T-helper 2 cell (primary cell): Measurements from ENCODE around the gene GFPT2.

Source experiments
- DNase-seq, 5 experiments: peaks; one replicate each; pipeline versions ENCODE4 v3.0.0 to v3.0.0-alpha.2; 2012 to 2022

The GFPT2 gene

DNA sequence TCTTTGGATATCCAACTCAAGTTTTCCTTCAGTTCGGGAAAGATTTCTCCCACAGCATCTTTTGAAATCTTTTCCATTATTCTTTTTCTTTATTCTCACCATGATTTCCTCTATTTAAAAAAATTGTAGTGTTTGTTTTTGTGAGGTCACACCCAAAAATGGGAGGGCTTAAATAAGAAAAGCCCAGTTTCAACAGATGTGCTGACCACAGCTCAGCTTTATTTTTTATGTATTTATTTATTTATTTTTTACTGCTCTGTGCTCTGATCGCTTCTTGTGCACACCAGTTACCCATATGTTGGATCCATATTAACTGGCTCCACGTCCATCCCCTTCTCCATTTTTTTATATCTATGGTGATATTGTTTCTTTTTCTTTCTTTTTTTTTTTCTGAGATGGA lies 20.3 kb downstream of the GFPT2 start:
- DNase-seq: no peak

DNA sequence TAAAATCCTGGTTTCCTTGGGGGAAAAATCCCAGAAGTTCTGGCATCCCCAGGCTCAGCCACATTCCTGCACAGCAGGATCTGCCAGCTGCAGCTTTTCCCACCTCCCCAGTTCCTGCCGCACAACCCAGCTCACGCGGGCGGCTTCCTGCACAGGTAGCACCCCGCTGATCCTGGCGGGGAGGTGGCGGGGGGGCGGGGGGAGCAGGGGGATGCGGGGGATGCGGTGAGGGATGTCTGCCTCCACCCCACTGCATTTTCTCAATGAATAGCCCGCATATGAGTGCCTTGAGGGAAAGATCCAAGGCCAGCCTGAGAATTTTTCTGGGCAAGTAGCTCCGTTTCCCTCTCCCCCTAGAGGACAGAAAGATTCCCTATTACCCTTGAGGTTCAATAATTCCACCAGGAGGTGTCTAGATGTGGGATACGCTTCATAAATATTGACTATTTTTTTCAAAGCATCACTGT lies 21.1 kb downstream of the GFPT2 start:
- DNase-seq: no peak

DNA sequence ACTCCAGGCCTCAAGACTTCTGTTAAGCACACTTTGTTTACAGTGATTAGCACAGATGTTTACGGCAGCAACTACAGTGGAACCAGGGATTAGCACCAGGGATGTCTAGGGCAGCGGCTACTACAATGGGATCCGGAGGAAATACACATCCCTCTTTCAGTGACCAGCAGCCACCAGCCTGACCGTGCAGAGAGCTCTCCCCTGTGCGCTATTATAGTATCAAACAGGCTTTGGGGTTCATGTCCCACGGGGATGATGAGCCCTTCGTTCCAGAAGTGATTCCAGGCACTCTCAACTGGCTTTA lies 21.5 kb downstream of the GFPT2 start:
- no peak for DNase-seq

DNA sequence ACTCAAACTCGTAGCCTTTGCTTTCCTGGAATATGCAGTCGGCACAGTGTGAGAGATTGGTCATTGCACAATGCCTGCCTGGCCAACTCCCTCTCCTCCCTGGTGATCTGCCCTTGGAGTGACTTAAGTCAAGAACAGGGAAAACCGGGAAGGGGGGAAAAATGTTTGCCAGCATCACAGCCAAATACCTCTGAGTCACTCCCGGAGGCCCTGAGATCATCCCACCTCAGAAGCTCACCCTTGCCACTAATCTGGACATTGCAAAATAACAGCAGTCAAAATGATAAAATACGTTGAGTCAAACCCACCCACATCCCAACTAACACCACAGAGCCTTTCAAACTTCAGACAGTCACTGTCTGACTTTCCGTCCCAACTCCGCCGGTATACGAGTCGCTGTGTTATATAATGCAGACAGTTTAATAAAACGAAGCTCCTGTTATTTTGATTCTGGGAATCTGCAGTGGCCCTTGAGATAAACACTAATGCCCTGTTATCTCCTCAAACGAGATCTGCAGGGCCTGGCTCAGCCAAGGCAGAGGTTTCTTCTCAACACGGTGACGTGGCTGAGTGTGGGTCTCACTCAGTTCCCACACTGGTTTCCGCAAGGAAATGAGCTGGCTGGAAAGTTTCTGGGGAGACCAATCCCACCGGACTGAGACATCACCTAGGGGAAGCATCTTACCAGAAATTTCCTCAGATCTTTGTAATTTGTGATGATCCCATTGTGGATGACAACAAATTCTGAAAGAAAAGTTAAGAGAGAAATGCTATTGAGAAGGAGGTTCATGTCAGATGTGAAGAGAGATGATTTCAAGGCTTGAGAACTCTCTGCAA lies 22.1 kb downstream of the GFPT2 start:
- DNase-seq: no peak

DNA sequence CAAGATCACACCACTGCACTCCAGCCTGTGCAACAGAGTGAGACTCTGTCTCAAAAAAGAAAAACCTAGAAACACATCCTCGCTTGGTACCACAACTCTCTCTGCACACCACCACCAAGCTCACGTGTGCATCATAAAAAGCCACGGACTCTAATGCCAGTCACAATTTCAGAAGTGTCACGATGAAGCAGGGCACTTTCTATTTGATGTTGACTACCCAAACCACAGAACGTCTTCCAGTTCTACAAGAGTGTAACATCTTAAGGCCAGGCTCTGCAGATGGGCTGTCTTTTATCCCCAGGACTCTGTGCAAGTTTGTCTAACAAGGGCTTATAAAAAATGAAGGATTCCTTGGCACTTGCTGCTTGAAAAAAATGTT lies 22.9 kb downstream of the GFPT2 start:
- DNase-seq: peak in 1 of 5 experiments; percentile 45

DNA sequence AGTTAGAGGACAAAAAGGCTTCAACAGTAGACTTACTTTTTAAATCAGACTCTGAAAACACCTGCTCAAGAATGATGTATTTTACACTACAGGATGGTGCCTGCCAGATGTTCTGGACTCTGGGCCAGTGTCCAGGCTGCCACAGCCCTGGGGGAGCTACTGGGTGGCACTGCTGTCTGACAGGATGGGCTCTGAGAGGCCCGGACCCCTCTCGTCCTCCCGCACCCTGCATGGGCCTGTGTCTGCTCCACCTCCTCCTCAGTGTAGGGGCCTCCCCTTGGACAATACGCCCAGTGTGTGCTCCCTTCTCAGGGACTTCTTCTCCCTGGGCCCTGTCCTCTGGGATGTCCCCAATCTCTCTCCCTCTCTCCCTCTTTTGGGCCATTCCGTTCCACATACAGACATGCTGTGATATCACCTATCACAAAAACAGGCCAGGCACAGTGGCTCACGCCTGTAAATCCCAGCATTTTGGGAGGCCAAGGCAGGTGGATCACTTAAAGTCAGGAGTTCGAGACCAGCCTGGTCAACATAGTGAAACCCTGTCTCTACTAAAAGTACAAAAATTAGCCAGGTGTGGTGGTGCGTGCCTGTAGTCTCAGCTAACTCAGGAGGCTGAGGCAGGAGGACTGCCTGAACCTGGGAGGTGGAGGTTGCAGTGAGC lies 23.4 kb downstream of the GFPT2 start:
- DNase-seq: no peak

DNA sequence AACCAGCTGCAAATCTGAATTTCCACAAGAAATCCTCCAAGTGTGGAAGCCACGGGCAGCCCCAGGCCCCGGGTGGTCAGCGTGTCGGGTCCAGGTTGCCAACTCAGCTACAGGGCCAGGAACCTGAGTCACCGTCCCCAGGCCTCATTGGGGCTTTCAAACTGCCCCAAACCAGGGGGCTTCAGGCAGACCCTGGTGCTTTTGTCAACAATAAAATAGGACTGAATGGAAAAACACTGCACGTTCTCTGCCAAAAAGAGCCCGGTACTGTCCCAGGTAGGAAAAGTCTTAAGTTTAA lies 24.0 kb downstream of the GFPT2 start:
- no peak for DNase-seq

DNA sequence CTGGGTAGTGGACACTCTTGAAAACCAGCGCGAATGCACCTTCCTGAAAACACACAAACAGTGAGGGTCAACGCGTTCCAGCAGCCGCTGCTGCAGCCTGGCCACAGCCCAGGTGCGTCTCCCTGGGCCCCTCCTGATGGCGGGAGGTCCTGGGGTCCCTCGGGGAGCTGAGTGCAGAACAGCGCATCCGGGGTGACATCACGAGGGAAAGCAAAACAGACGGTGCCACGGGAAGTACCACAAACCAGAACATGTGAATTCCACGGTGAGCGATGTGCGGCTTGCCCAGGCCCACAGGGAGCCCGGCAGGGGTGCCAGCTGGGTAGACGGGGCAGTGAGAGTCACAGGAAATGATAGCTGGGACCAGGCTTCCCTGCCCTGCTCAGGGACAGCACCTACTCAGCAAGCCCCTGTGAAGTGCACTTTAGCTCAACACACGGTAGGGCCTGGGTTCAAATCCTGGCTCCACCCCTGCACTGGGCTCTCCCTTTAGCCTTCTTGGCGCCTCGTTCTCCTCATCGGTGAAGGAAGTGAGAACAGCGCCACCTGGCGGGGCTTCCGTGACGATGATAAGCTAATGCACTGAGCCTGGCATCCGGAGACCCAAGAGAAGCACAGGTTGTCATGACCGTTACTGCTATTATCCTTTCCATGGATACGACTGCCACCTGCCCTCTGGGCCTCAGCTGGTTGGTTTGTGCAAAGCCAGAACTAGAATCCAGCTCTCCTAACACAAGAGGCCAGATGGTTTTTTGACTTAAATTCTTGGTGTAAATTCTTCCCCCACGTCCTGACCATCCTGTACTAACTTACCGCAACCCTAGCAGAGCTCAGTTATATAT lies 24.6 kb downstream of the GFPT2 start:
- peak; percentile 60 to 84 (median 74) for DNase-seq

DNA sequence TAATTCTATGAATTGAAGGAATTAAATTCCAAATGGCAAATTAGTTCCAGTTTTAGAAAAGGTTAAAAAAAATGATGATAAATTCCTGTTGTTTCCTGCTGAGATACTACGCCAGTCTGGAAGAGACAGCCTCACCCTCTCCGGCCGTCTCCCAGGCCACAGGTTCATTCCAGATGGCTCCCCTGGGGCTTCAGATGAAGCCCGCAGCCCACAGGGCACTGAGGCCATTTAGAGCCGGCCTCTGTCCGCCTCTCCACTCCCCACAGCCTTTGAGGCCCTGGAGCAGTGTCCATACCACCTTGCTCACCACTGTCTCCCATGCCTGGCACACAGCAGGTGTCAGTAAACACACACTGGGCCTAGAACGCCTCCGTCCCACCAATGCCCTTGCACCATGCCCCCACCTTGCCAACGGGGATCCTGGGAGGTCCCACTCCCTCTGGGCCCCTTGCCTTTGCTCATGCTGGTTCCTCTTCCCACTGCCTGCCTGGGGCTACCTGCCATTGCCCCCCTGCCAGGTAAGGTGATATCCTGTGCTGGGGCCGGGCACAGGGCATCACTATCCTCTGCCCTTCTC lies 26.1 kb downstream of the GFPT2 start:
- DNase-seq: no peak

DNA sequence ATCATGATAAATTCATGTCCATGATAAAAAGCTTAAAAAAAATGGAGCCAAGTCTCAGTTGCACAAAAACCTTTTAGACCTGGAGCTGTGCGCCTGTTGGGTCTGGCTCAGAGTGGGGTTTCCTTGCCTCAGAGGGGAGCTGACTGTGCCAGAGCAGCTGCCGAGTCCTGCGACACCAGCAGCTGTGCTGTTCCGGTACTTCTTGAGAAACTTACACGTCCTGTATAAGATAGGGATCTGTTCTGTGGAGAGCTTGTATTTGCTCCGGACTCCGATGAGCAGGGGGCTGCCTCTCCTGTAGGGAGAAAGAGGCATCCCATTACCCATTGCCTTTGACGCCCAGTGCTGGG lies 28.6 kb downstream of the GFPT2 start:
- DNase-seq: no peak

DNA sequence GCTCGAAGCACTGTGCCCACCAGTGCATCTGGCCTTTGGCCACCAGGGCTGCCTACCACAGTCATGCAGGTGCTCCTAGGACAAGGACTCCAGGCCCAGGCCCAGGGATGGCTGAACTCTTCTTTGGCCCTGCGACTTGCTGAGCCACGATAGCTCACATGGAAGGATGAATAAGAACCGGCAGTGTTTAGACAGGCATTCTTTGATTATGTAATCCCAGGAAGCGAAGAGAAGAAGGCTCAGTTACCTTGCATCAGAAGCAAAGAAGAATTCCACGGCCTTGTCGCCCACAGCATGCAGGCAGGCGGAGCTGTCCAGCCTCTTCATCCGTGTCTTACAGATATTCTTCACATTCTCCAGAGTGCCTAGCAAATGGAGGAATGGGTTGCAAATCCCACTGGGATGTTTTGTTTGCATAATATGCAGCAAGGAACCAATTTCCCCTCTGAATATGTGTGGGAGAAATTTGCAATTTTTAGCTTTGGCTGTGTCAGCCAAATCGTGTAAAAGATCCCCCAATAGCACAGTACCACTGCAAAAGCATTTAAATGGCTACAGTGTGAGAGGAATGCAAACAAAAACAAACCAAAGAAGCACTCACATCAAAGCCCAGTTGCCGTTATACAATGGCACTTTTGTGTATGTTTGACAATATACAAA lies 29.1 kb downstream of the GFPT2 start:
- DNase-seq: no peak

DNA sequence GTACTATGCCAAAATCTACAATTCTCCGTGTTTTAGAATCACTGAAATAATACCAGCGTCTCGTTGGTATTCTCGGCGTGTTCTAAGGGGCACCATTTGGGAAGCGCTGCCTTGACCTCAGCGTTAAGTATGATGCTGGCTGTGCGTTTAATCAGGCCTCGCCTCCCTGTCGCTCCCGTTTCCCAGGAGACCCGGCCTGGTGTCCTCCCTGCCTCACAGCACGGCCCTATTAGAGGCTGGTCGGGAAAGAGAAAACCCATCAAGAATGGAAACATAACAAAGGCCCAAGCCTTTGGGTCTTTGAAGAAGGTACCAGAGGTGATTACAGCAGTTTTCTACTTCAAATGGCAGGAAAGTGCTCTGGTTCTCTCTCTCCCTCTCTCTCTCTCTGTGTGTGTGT lies 30.0 kb downstream of the GFPT2 start:
- DNase-seq: no peak

DNA sequence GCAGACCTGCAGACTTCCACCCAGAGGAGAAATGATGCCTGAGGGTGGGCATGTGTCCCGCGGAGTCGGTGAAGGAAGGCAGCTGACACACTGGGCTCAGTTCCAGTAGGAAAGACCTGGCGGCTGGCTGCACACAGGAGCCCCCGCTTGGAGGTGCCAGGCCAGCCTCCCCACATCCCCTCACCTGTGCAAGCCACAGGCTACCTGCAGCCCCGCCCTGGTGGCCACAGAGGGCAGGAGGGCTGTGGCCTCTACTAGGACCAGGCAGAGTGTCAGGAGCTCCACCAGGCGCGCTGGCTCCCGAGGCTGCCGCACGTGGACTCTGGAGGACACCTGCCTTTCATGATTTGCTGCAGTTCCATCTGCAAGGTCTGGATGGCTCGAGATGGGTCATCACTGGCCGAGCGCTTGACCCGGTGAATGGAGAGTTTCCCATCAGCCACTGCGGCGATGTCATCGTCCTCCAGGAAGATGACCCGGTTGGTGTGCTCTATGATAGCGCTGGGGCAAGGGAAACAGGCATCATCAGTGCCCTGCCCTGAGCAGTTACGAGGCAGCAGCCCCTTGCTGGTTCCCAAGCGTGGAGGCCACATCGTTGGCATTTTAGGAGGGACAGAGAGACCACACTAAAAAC lies 34.6 kb downstream of the GFPT2 start:
- no peak for DNase-seq

DNA sequence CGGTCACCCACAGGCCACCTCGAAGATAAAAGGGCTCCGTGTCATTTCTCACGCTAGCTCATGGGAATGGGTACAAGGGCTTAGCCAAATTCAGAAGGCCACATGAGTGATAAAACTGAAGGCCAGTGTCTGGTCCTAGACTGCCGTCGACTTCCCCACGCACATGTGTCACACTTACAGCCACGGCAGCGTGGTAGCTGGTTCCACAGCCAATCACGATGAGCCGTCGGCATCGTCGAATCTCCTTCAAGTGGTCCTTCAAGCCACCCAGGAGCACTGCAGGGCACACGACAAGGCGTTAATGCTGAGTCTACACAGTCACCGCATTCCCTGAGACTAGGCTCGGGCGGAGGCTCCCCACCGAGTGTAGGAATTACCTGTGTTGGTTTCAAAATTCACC lies 36.5 kb downstream of the GFPT2 start:
- no peak for DNase-seq

DNA sequence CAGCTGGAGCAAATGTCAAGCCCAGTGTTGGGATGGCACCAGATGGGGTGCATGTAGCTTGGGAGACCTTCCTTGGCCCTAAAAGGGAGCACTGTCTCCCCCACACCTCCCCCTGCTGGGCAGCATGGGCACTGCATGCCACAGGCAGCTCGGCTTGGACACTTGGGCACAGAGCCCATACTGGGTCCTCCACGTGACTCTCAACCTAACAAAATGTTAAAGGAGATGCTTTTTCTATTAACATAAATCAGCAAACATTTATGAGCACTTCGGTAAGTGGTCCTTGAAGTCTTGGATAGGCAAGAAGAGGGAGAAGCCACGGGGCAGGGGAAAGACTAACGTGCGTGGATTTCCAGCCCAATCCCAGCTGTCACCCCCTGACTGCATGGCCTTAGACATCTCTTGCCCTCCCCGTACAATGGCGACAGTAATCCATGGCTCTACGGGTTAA lies 37.3 kb downstream of the GFPT2 start:
- peak; percentile 21 to 65 (median 57) for DNase-seq

DNA sequence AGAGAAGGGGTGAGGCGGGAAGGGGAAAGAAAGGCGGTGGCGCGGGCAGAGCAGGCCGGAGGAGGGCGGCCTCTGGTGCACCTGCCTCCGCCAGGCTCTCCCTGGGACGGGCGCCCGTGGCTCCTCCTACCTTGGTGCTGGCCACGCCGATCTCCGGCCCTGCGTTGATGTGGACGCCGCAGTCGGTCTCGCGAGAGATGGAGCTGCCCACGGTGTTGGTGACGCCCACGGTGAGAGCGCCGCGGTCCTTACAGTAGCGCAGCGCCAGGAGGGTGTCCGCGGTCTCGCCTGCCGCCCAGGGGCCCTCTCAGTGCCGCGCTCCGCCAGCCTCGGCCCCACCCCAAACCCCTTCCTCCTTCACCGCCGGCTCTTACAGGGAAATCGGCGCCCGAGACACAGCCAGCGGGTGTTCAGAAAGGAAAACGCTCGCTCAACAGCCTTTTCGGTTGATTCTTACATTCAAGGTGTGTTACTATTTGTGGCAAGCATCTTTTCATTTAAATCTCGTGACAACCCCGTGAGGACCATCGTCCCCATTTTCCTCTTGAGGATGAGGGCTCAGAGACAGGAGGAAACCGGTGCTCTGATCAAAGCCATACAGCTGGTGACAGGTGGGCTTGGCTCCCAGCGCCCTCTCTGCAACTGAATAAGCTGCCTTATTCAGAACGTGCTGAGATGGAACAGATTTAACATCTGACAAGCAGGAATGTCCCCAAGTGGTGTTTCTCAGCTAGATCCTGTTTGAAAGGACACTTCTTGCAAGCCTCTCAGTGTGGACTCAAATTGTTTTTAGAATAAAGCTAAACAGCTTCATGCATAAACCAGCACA lies 39.2 kb downstream of the GFPT2 start:
- DNase-seq: peak in 4 of 5 experiments; percentile 12 to 80 (median 56)

DNA sequence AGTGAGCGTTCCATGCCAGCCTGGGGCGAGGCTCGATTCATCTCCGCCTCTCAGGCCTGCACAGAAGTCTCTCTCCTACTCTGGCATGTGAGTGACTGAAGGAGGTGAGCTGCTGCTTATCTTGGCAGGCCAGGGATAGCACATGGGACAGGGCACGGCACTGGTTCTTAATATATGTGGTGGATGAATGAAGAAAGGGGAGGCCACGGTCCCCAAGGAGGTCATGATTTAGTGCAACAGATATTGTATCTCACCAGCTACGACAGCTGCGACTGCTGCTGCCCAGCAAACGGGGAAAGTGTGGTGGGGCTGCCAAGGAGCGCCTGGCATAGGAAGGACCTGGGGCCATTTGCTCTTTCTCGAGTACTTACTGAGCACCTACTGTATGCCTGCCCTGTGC lies 41.9 kb downstream of the GFPT2 start:
- no peak for DNase-seq

DNA sequence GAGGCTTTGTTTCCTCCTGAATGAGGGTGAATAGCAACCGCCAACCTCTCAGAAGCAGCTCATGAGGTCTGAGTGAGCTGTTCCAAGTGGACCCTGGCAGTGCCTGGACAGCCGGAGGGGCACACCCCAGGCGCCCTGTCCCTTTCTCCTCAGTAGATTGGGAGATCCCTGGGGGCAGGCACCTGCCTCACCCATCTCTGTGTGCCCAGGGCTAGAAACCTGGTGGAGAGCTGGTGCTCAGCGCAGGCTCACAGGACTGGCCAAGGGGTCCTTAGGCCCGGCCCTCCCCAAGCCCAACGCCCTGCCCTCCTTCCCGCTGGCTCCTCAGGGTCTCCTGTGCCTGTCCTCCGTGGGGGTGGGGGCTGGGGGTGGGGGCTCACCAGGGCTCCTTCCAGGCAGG lies 46.3 kb downstream of the GFPT2 start:
- DNase-seq: no peak

DNA sequence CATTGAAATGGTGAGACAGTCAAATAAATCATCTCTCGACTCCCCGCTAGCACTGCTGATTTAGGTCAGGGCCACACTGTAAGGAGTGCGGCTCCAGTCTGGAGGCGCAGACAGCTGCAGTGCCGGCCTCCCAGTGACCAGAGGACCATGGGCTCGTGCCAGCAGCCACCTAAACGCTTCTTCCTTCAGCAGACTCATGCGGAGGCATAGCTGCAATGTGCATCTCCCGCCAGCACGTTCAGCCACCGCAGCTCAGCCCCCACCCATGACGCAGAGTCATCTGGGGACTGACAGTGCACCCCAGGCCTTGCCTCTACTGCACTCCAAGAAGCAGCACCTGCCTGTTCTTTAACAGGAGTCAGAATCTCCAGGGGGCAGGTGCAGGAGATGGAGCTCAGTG lies 47.7 kb downstream of the GFPT2 start:
- DNase-seq: no peak

DNA sequence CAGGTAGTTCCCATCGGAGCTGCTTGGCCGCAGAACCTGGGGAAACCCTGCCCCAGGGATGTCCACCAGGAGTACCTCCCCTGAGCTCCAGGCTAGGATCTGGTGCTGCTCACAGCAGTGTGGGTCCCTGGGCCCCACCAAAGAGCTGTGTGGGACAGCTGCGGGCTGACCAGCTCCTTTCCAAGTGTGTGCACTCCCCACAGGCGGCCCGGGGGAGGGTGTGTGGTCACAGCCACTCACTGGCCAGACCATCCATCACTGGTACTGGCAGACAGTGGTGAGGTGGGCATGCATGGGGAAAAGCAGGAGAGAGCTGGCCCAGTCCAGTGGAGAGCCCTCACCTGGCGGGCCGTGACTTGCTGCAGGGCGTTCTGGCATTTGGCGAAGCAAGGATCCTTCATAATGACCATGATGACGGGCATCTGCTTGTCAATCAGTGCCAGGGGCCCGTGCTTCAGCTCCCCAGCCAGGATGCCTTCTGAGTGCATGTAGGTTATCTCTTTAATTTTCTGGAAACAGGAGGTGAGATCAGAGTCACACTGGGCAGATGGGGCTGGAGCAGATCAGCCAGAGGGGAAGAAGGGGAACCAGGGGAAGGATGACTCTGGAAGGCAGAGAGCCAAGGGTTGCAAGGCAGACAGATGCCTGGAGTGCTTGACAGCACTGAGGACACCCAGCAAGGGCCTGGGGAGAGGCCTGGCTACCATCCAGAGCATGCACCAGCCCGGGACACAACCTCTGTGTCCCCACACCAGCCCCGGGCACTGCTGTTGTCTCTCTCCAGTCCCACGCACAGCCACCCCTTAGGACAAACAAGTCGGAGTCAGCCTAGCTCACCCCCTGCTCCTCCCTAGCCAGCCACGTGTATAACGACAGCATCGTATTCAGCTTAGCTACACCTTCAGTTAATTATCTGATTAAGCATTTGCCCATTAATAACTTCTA lies 48.4 kb downstream of the GFPT2 start:
- DNase-seq: no peak

DNA sequence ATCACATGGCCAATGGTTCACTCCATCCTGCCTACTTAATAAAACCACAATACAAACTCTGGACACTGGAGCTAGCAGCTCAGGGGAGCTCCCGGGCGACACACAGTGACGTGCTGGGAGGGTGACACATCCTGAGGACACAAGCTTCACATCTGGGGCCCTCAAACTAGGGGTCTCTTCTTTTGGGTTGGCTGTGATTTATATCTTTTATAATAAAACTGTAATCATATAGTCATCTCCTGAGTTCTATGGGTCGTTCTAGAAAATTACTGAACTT lies 49.2 kb downstream of the GFPT2 start:
- DNase-seq: no peak
